Astrocyte (in vitro differentiated cells and primary cell): ENCODE measurements around the gene PRKG1.

Experiments used
- EZH2 ChIP-seq: IDR thresholded peaks from 2 replicates; pipeline ENCODE4 v1.6.1; 2012; ENCODE audit warnings: mild to moderate bottlenecking, low read length, inconsistent platforms; ENCODE audit not compliant: insufficient read depth
- TF ChIP-seq, protein P1 (sequence below): IDR thresholded peaks from 2 replicates; pipeline ENCODE4 v1.5.1; 2011; ENCODE audit warnings: low read depth, mild to moderate bottlenecking, inconsistent platforms, low read length, moderate library complexity; ENCODE audit not compliant: insufficient read depth

DNA sequence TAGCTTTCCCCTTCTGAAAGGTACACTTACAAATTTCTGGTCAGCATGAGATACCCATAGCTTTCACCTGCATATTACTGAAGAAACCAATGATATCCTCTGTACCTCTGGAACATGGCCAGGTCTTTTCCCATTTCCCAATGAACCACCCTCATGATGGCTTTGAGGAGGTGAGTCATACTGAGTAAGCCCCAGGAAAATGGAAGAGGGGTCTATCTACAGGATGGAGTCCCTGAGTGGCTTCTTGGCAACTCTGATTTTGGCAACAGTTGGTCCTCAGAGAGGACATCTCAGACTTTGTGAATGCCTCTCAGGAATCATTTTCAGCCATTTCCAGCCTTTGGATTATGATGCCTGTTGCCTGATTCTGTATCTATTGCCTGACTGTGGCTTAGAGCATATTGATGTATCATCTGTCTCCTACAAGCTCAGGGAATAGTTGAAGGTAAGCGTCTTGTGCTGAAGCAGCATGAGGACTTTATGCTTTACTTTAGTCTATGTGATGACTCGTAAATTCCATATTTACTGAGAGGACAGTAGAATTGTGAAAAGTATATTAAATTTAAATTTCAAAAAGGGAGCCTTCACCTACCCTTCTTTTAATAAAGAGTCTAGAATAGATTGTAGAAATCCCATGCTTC lies 1155.1 kb downstream of the PRKG1 start:
- TF ChIP-seq, protein P1, sequence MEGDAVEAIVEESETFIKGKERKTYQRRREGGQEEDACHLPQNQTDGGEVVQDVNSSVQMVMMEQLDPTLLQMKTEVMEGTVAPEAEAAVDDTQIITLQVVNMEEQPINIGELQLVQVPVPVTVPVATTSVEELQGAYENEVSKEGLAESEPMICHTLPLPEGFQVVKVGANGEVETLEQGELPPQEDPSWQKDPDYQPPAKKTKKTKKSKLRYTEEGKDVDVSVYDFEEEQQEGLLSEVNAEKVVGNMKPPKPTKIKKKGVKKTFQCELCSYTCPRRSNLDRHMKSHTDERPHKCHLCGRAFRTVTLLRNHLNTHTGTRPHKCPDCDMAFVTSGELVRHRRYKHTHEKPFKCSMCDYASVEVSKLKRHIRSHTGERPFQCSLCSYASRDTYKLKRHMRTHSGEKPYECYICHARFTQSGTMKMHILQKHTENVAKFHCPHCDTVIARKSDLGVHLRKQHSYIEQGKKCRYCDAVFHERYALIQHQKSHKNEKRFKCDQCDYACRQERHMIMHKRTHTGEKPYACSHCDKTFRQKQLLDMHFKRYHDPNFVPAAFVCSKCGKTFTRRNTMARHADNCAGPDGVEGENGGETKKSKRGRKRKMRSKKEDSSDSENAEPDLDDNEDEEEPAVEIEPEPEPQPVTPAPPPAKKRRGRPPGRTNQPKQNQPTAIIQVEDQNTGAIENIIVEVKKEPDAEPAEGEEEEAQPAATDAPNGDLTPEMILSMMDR, result no peak
- TF ChIP-seq EZH2, result no peak
